Activated T-cell treated with anti-CD3 and anti-CD28 coated beads, Interleukin-2, amount 50 U/mL, for 1 hour (primary cell): ENCODE results near the gene DNAJC6.
"Not testable (repeated sequence)": the region's sequence is repeated elsewhere in the genome, so short reads cannot be mapped to it uniquely, and the experiment has no call there.

Source experiments
- DNase-seq: peaks from one replicate; pipeline ENCODE4 v3.0.0-alpha.2; 2020

DNAJC6 gene

DNA sequence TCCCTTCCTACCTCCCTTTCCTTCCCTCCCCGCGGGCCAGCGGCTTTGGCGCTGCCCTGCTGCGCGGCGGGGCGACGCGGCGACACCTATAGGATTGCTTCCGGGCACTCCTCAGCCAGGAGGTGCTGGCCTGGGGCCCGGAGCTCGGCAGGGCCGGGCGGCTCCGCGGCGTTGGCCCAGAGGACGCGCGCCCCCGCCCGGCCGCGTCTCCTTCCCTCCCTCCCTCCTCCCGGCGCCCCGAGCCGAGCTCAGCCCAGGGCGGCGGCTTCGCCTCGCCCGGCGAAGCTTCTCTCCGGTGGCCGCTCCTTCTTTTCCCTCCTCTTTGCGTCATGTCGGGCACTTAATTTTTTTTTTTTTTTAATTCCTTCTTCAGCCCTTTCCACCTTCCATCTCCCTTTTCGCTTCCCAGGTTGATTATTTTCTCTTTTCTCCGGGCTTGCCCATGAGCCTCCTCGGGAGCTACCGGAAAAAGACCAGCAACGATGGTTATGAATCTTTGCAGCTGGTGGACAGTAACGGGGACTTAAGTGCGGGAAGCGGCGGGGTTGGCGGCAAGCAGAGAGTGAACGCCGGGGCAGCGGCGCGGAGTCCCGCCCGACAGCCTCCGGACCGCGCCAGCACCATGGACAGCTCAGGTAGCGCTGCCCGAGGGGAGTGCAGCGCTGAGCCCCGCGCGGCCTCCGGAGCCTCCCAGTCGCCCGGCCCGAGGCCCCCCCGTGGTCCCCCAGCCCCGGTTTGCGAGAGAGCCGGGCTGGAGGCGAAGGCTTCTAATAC, at the start of gene DNAJC6:
DNAJC6 (plus strand) TSS at position 240 of the 774 bp plus-strand sequence; CDS start at position 443, 203 bp downstream.
- DNase-seq: peak; percentile 48

DNA sequence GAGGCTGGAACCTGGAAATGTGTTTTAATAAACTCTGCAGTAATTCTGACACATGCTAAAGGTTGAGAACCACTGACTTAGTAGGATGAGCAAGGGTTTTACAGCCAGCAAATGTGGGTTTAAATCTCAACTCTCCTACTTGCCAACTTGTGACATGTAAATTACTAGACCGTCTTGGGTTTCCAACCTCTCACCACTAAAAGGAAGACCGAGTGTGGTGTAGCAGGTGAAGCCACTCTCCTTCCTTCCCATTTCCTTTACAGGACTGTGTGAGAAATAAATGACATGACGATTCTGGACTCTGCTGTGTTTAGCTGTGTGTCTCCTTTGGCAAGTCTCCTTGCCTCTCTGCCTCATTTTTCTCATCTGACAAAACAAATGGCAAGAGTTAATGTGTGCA, 49.5 kb upstream of the DNAJC6 start:
- DNase-seq: no peak

DNA sequence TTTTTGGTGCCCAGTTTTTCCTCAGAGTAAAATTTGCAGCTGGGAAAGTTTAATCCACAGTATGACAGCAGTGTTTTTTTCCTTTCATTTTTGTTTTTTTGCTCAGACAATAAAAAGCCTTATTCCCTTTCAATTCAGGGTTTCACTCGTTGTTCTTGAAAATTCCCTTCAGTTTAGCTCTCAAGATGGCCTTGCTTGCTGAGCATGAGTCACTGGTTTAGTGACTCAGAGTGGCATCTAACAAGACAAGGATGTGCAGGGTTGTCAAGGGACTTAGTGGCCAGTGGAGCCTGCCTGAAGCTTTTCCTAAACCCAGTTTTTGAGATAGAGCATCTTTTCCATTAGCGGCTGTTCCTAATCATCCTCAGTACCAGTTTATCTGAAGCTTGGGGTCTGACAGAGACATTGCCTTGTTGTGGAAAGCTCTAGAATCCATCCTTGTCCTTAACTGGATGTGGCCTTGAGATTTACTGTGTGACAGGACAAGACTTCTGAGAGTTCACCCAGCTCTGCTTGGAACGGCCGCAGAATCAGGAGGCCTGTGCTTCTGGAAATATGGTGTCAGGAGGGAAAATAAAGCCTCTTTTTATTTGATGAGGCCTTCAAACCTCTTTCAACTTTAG, 48.4 kb upstream of the DNAJC6 start:
- DNase-seq: no peak

DNA sequence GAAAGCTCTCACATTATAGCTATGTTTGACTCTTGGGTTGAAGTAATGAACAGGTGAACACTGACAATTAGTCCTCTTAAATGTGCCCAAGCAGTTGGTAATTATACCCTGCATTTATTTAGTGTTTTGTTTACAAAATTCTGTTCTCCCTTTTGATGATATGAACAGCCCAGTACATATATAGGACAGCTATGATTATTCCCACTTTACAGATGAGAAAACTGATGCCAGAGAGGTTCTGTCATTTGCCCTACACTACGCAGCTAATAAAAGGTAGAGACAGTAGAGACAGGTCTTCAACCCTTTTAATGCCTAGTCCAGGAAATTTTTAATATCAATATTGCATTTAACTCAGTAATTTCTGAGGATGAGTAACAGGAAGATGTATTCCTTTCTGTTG, 46.1 kb upstream of the DNAJC6 start:
- DNase-seq: no peak

DNA sequence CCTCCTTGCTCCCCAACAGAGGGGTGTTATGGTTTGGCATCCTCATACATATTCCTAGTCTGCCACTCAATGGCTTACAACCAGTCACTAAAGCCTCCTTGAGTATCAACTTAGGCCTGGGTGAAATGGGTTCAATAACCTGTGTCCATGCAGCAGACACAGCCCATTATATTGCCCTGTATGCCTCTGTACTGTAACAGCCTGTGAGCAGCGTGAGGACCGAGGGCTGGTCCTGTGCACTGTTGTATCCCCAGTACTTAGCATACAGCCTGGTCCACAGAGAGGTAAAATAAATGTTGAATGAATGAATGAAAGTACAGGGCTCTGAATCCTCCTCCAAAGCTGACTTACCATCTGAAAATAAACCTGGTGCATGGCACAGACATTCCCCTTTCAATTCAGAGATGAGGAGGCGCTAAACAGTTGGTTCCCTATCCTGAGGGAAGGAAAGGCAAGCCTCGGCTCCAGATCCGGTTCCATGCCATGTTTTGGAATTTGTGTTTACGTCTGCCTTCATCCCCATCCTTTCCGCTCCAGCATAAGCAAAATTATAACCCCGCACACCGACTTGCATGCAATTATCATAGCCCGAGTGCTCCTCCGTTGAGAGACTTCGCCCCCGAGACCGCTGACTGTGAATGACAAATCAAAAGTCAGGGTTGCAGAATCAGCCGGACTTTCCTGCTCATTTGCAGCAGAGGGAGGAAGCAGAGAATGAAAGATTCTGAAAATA, 45.0 kb upstream of the DNAJC6 start:
- no peak for DNase-seq

DNA sequence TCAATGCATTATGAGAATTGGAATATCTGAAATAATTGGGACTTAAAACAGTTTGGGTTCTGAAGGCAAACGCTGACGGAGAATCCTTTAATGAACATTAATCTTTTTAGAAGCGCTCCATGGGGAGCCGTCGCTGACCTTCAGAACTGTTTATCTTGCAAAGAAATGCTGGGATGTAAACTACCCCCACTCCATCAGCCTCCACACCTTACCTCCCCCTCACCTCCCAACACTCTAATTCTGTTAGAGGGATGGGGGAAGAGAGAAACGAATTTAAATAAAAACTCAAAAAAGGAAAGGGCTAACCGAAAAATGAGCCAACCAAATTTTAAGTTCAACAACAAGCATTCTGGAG, 44.1 kb upstream of the DNAJC6 start:
- no peak for DNase-seq

DNA sequence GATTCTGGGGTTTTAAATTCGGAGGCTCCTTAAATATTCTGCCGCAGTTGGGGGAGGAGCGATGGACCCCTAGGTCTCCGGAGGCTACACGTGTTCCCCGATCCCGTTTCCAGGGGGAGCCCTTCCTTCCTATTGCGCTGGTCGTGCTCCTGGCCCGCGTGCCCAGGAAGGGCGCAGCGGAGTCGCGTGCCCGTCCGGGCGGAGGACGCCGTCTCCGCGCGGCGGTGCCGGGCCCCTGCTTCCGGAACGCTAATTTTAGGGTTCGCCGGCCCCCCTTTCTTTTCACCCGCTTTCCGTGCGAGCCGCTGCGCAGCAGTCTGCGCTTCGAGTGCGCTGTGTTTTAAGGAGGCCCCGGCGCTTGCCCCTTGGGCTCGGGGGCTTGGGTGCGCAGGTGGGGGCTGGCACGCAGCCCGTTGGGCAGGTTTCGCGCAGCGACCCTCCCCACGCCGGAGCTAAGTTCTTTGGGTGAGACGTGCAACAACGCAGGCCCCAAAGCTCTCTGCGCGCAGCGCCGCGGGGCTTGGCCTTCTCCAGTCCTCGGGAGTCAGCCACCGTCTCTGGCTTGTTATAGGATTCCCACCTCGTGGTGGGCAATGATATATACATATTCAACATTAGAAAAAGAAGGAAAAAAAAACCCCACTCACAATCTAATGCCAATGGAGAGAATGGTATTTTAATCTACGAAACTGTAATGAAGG, 43.5 kb upstream of the DNAJC6 start:
- peak; percentile 61 for DNase-seq

DNA sequence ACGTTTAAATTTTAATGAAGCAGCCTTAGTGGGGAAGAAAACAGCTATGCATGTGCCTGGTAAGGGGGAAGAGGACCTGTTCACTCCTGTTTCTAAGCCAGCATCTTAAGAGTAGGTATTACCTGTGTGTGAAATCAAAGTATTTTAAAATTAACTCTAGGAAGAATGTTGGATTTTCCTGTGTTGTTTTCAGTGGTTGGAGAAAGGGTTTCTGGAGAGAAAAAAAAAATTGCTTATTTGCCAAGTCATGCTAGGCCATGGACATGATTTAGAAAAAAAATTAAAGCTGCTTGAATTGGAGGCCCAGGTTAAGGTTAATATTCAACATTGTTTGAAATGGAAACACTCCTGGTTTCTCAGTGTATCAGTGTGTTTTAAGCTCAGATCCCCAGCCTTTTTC, 42.9 kb upstream of the DNAJC6 start:
- DNase-seq: no peak

DNA sequence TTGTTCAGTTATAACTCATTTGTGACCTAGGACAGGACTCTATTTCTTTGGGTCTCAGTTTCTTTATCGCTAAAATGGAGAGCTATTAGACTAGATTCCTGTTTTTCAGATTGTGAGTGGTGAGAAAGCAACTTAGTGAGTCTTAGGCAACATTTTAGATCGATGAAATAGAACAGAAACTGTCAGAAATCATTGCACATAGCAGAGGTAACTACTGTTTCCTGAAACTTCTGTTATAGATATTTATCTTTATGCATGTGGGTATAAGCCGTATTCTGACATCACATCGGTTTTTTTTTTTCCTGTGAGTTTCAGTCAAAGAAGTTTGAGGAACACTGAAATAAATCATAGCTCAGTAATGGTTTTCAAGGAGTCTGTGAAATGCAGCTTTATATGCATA, 42.1 kb upstream of the DNAJC6 start:
- DNase-seq: no peak

DNA sequence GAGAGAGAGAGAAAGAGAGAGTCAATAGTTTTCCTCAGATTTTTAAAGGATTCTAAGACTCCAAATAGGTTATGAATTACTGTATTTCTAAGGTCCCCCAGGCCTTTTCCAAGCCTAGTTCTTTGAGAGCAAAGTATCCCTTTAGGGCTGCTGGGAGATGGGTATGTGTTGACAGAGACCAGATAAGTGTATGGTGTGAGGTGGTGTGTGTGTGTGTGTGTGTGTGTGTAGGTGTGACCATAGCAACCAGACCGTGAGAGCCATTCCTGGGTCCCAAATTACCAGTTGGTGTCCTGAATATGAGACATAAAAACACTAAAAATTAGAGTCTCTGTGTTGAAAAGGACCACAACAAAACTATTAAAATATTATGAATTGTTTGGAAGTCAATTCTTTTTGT, 41.7 kb upstream of the DNAJC6 start:
- DNase-seq: no peak

DNA sequence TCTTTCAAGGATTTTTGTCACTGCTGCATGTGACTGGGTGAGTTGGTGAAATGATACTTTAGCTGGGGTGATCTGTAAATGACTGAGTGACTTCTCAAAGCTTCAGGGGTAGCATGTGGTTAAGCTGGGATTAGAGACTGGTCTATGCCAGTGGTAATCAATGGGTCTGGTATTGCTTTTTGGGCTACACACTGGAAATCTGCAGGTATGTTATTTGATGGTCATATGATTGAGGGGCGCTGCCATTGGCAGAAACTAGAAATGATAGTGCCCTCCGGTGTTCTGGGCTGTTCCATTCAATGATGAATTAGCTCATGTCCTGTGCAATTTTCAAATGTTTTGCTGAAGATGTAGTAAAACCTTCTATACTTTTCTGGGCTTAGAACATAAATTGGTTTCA, 39.7 kb upstream of the DNAJC6 start:
- no peak for DNase-seq

DNA sequence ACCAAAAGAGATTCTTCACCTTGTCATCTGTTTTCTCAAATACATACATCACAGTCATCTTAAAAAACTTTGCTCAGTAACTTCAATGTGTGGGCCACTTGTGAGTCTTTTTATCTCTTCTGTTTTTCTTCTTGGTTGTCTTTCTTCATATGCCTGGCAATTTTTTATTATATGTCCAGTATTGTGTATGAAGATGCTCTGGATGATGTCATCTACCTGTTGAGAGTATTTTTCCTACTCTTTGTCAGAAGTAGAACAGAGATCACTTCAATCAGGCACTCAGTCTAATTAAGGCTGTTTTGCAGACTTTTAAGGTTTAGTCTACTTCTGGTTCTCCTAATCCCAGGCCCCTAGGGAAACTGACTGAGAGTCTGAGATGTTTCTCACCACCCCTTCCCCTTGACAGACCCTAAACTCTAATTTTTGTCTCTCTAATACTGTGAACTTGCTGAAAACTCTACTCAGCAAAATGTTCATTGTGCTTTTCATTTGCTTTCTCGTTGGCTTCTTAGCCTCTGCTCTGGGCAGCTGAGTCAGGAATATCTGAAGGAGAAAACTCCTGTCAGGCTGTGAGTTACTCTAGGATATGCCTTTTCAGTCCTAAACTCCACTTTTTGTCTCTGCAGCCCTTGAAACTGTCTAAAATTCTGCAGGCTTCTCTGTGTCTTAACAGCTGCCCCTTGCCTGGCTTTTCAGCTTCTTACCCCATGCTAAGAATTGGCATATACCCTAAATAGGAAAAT, 33.0 kb upstream of the DNAJC6 start:
- no peak for DNase-seq

DNA sequence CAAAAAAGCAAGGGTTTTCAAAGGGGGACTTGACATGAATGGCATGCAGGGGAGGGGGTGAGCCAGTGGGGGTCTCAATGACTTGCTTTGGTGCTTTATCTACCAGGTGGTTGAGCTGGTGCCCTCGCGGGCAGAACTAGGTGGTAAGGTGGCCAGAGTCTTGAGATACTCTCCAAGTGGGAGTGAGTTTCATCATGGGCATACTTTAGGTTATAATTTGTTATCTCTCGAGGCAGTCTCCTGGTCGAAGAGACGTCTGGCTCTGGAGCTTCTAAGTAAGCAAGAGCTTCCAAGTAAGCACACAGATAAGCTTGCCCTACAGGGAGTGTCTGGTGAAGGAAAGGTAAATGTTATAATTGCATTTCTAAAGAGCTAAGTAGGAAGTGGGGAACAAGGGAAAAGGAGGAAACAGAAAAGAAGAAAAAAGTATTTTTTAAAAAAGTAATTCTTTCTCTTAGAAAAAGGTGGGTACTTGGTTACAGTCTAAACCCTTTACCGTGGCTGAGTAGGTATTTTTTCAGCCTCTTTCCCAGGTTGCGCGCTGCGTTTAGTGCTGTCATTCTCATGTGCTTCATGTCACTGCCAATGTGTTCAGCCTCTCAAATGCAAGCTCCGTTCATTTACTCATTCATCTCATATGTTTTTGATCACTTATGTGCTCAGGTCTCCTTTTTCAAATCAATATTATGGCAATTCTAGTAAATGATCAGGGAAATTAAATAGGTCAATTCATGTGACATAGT, 31.6 kb upstream of the DNAJC6 start:
- DNase-seq: no peak

DNA sequence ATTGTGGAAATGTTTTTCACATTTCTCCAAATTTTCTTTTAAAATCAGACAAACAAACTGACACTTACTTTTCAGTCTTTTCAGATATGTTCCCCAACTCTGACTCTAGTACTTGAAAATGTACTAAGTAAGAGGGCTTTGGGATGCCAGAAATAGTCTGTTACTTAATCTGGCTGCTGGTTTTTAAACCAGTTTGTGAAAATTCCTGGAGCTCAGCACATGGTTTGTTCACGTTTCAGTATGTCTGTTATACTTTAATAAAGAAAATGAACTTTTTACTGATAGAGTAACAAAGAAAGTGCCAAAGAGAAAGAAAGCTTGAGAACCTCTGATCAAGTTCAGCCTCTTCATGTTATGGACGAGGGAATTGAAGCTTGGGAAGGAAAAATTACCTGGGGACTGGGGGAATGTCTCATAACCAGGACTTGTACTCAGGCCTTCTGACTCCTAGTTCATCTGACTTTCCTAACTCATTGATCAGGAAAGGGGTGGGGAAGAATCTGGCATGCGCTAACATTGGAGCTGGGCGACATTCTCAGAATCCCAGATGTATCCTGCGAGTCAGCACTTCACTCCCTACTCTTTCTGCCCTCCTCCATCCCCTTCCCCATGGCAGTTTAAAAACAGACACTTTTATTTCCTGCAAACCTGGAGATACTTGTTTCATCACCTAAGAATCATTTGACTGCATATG, 30.8 kb upstream of the DNAJC6 start:
- DNase-seq: no peak

DNA sequence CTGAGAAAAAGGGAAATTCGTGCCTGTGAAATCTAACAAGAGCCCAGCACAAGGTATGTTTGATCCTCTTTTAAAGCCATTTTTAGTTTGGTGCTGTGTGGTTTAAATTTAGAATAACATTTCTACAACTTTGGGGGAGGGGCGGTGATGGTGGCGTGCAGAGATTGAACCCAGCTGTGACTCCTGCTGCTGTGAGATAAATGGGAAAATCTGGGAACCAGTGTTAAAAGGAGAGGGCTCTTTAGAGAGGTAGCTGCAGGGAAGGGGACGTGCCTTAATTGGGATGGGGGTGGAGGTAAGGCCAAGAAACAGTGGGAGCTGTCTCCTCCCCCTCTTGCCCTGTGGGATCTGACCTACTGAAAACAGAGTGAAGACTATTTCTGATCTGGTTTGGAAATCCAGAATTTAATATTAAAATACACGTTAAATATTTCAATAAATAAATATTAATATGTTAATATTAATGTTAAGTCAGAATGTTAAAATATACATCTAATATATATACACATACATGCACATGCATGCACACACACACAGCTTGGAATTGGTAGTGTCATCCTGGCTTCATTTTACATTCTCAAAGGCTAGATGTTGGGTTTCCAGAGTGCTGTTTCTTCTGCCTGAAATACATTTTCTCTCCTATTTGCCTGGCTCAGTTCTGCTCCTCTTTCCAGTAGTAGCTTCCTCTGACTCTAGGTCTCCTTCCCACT, 30.1 kb upstream of the DNAJC6 start:
- DNase-seq: no peak

DNA sequence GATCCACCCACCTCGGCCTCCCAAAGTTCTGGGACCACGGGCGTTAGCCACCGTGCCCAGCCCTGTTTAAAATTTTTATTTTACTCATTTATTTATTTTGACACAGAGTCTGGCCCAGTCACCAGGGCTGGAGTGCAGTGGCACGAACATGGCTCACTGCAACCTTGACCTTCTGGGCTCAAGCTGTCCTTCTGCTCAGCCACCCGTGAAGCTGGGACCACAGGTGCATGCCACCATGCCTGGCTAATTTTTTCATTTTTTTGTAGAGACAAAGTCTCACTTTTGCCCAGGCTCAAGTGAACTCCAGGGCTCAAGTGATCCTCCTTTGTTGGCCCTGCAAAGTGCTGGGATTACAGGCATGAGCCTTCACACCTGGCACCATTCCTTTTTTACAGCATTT, 27.5 kb upstream of the DNAJC6 start:
- DNase-seq: no peak

DNA sequence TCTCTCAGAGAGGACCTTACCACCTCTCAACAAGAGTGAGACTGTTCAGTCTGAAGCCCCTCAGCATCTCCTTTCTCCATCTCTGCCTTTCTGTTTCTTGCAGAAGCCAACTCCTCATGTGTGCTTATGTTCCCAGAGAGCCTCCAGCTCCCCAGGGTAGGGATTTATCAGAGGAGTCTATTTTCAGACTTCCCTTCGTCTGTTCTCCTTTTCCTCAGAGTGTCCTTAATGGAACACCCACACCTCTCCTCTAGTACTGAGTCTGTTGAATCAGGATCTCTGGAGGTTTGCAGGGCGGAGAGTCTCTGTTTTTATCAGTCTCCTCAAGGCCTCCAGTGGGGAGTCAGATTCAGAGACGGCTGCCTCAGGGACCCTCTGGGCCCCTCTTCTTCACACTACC, 25.1 kb upstream of the DNAJC6 start:
- DNase-seq: no peak

DNA sequence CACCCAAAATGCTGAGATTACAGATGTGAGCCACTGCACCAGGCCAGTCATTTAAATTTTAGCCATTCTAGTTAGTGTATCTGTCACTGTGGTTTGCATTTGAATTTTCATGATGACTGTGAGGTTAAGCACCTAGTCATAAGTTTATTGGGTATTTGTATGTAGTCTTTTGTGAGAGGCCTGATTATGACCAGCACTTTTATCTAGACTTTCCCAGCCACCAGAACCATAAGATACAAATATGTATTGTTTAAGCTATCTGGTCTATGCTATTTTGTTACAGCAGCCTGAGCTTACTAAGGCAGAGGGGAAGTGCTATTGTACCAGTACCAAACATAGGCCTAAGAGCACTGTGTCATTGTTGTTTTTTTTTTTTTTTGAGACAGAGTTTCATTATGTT, 19.9 kb upstream of the DNAJC6 start:
- no peak for DNase-seq

DNA sequence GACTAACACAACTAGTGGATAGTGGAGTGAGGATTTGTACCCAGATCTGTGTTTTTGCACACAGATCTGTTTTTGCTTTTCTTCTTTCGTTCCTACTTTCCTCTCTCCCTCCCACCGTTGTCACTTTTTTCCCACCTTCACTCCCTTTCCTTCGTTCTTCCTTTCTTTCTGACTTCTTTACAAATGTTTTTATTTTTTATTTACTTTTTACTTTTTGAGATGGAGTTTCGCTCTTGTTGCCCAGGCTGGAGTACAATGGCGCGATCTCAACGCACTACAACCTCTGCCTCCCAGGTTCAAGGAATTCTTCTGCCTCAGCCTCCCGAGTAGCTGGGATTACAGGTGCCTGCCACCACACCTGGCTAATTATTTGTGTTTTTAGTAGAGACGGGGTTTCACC, 17.5 kb upstream of the DNAJC6 start:
- not testable (repeated sequence) for DNase-seq

DNA sequence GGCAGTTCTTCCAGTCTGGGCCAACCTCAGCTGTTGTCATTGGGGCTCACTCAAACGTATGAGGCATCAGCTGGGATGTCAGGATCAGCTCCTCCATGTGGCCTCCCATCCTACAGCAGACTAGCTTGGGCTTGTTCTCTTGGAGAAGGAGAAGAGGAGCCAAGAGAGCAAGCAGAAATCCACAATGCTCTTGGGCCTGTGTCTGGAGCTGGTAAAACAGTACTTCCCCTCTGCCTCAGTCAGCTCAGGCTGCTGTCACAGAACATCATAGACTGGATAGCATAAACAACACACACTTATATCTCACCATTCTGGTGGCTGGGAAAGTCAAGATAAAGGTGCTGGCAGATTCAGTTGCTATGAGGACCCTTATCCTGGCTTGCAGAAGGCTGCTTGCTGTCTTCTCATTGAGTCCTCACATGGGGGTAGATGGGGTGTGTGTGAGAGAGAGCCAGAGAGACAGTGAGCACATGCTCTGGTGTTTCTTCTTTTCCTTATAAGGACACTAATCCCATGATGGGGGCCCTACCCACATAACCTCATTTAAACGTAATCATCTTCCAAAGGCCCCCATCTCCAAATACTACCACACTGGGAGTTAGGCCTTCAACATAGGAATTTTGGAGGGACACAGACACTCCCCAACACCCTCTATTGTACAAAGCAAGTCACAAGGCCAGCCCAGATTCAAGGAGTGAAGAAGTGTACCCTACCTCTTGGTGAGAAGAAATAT, 16.3 kb upstream of the DNAJC6 start:
- DNase-seq: no peak
